ENCODE measurements around the gene PRDX2. TPM values are rescaled to one million over a fixed set of nuclear protein-coding genes. Genes with fewer than 3 reads are reported as not detected.

PRDX2 gene
- total and polyA plus RNA-seq, 2 donors (not counting 3 experiments of a cell fraction or from before 2014, with no cell fraction given): 247 to 492 TPM

DNA sequence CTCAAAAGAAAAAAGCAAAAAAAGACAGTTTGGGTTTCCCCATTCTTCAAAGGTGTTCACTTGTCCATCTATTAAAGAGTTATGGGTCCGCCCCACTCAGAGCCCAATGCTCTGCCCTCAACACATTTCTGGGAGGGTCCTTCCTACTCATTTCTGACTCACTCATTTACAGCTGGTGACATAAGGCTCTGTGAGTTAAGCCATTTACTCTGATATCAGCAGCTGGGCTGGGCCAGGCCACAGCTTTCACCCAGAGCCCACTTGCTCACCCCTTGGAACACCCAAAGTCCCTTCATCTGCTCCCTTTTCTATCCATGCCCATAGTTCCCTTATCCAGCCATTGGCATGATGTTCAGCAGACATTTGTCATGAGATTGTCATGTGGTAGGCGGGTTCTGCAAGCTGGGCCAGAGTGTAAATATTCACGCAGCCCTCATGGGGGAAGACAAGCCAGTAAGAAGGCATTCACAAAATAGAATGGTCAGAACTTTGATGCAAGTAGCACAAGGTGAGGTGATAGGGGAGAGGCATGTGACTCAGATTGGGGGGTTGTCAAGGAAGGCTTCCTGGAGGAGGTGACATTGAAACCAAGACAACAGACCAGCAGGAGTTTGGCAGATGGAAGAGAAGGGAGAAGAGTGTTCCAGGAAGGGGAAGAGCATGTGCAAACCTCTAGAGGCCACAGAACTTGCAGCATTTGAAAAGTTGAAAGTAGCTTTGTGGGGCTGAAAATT, 42.6 kb upstream of the PRDX2 start:
- Histone ChIP-seq H3K4me2 (ENCODE audit: insufficient read depth, low read length) (no peak overlapping the region), H3K4me1 (ENCODE audit: control insufficient read depth, extremely low read depth, insufficient read depth, low read length) (peaks cover 2% of the 10 kb centered on the region), H3K4me3 (replicated peaks in 1 of 3; ENCODE audit: insufficient read depth in 1 of 3, low read depth in 1 of 3, low read length in 3 of 3) (no peak overlapping the region), H3K27ac (ENCODE audit: insufficient read depth, low read depth, low read length) (no peak overlapping the region), H4K20me1 (replicated peaks; ENCODE audit: control insufficient read depth, extremely low read depth, insufficient read depth, low read length) (no peaks in the 10 kb centered on the region), H3K36me3 (ENCODE audit: control insufficient read depth in 2 of 2, extremely low read depth in 1 of 2, insufficient read depth in 2 of 2, low read length in 2 of 2) (no peaks in the 10 kb centered on the region), H3K79me2 (ENCODE audit: control insufficient read depth, insufficient read depth, low read length) (no peaks in the 10 kb centered on the region), H3K9ac (replicated peaks; ENCODE audit: extremely low read depth, insufficient read depth, low read length) (no peak overlapping the region), H2AFZ (ENCODE audit: low read depth, low read length) (no peak overlapping the region), H3K9me1 (replicated peaks; ENCODE audit: control insufficient read depth, extremely low read depth, insufficient read depth, low read length) (no peaks in the 10 kb centered on the region), H3K9me3 (replicated peaks; ENCODE audit: control insufficient read depth, insufficient read depth, low read length) (no peaks in the 10 kb centered on the region), H3K27me3 (ENCODE audit: control insufficient read depth in 2 of 2, insufficient read depth in 2 of 2, low read length in 2 of 2) (peaks cover 12 to 15% of the 10 kb centered on the region in 2 experiments)
- DNase-seq (ENCODE audit: low read depth, low spot score): no peak
- FAIRE-seq: no peak
- dilution Hi-C loops (cut with MboI; ENCODE audit: extremely low pct_ligation_motif_present, low sequenced_read_pairs): no loop called here
- ChIA-PET CTCF (interaction anchor here (1.7 to 9.5 kb wide), 2 partner anchors 10 to 82 kb away, joined by 5 to 481 read pairs; partner anchors contain the start of gene RTBDN), POLR2A (no interaction called here)
- TF ChIP-seq, protein P1, sequence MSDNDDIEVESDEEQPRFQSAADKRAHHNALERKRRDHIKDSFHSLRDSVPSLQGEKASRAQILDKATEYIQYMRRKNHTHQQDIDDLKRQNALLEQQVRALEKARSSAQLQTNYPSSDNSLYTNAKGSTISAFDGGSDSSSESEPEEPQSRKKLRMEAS (IDR thresholded peaks at IDR 0.05; ENCODE audit: insufficient read depth, insufficient read length): no peak
- TF ChIP-seq MYC (IDR thresholded peaks at IDR 0.05; ENCODE audit: low read depth, low read length) (no peak), POLR2AphosphoS5 (IDR thresholded peaks at IDR 0.05; ENCODE audit: insufficient read depth, low read depth, low read length) (no peak), GATA2 (IDR thresholded peaks at IDR 0.05; ENCODE audit: insufficient read depth, insufficient read length, low read depth, low read length) (no peak), JUN (IDR thresholded peaks at IDR 0.05; ENCODE audit: borderline replicate concordance, insufficient read depth, insufficient read length, low read depth) (no peak), FOS (IDR thresholded peaks at IDR 0.05; ENCODE audit: borderline replicate concordance, insufficient read depth, low read length) (no peak), EZH2 (IDR thresholded peaks at IDR 0.05; ENCODE audit: borderline replicate concordance, low read depth, low read length, severe bottlenecking) (no peak), POLR2A (IDR thresholded peaks at IDR 0.05; ENCODE audit: low read depth, low read length) (no peak)
- TF ChIP-seq, protein P2, sequence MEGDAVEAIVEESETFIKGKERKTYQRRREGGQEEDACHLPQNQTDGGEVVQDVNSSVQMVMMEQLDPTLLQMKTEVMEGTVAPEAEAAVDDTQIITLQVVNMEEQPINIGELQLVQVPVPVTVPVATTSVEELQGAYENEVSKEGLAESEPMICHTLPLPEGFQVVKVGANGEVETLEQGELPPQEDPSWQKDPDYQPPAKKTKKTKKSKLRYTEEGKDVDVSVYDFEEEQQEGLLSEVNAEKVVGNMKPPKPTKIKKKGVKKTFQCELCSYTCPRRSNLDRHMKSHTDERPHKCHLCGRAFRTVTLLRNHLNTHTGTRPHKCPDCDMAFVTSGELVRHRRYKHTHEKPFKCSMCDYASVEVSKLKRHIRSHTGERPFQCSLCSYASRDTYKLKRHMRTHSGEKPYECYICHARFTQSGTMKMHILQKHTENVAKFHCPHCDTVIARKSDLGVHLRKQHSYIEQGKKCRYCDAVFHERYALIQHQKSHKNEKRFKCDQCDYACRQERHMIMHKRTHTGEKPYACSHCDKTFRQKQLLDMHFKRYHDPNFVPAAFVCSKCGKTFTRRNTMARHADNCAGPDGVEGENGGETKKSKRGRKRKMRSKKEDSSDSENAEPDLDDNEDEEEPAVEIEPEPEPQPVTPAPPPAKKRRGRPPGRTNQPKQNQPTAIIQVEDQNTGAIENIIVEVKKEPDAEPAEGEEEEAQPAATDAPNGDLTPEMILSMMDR (IDR thresholded peaks at IDR 0.05; ENCODE audit: extremely low read depth in 1 of 2, insufficient read depth in 1 of 2, low read depth in 1 of 2, low read length in 2 of 2): no peak
- intact Hi-C loops (cut with micrococcal nuclease): no loop called here
- BruUV-seq (replicated peaks): no TSS peak

All from endothelial cell of umbilical vein (primary cell).